Suppressor macrophage treated with lipopolysaccharide for 4 hours (primary cell): Measurements from ENCODE around the gene SLC35F4.
"Not testable (repeated sequence)": the region's sequence is repeated elsewhere in the genome, so short reads cannot be mapped to it uniquely, and the experiment has no call there.

Experiments
- DNase-seq: peaks from one replicate; pipeline ENCODE4 v3.0.0-alpha.2; 2020

Gene SLC35F4

GRCh38 chr14:57712698-57713097 is 153.2 kb downstream of the SLC35F4 start:
- DNase-seq, result no peak

GRCh38 chr14:57712102-57712501 is 153.8 kb downstream of the SLC35F4 start:
- DNase-seq, result no peak

GRCh38 chr14:57709909-57710308 is 156.0 kb downstream of the SLC35F4 start:
- DNase-seq, result no peak

GRCh38 chr14:57709086-57709485 is 156.8 kb downstream of the SLC35F4 start:
- DNase-seq, result not testable (repeated sequence)

- DNase-seq, result no peak
Observed at GRCh38 chr14:57707219-57707618, 158.7 kb downstream of the SLC35F4 start.

GRCh38 chr14:57704763-57705162 is 161.1 kb downstream of the SLC35F4 start:
- no peak for DNase-seq

- no peak for DNase-seq
Observed at GRCh38 chr14:57699947-57700346, 165.9 kb downstream of the SLC35F4 start.

GRCh38 chr14:57692671-57693070 is 173.2 kb downstream of the SLC35F4 start:
- DNase-seq, result peak; percentile 8

- no peak for DNase-seq
Observed at GRCh38 chr14:57687416-57687815, 178.5 kb downstream of the SLC35F4 start.

GRCh38 chr14:57686304-57686703 is 179.6 kb downstream of the SLC35F4 start:
- no peak for DNase-seq

GRCh38 chr14:57671021-57671420 is 194.9 kb downstream of the SLC35F4 start:
- no peak for DNase-seq

GRCh38 chr14:57660208-57660607 is 205.7 kb downstream of the SLC35F4 start:
- no peak for DNase-seq

GRCh38 chr14:57659052-57659451 is 206.8 kb downstream of the SLC35F4 start:
- DNase-seq, result no peak

- no peak for DNase-seq
Observed at GRCh38 chr14:57657487-57657886, 208.4 kb downstream of the SLC35F4 start.

GRCh38 chr14:57656853-57657252 is 209.0 kb downstream of the SLC35F4 start:
- no peak for DNase-seq

- DNase-seq, result no peak
Observed at GRCh38 chr14:57652769-57653168, 213.1 kb downstream of the SLC35F4 start.

- DNase-seq, result no peak
Observed at GRCh38 chr14:57641776-57642175, 224.1 kb downstream of the SLC35F4 start.

- no peak for DNase-seq
Observed at GRCh38 chr14:57640036-57640435, 225.9 kb downstream of the SLC35F4 start.

- DNase-seq, result no peak
Observed at GRCh38 chr14:57637901-57638300, 228.0 kb downstream of the SLC35F4 start.

- no peak for DNase-seq
Observed at GRCh38 chr14:57634335-57634734, 231.6 kb downstream of the SLC35F4 start.

GRCh38 chr14:57632649-57633048 is 233.2 kb downstream of the SLC35F4 start:
- no peak for DNase-seq

GRCh38 chr14:57617510-57617909 is 248.4 kb downstream of the SLC35F4 start:
- no peak for DNase-seq

GRCh38 chr14:57612946-57613345 is 252.9 kb downstream of the SLC35F4 start:
- no peak for DNase-seq

- no peak for DNase-seq
Observed at GRCh38 chr14:57611555-57612075, 254.3 kb downstream of the SLC35F4 start.

- DNase-seq, result no peak
Observed at GRCh38 chr14:57610631-57611030, 255.3 kb downstream of the SLC35F4 start.
